GM12878 (cell line): ENCODE results near the gene PTPN5. TPM values are rescaled to one million over a fixed set of nuclear protein-coding genes. Genes with fewer than 3 reads are reported as not detected.
A peak's percentile ranks its signal among the peaks of the same experiment; 100 is the strongest.

Experiments used
- ATAC-seq: fragments of 200-7000 bp; cut with Tn5 transposase; 3 replicates; pipeline ENCODE4 v1.9.1; 2020; ENCODE audit warnings: mild to moderate bottlenecking, moderate library complexity
- BruUV-seq: library from RNA; stranded (reverse); fragments of 400-500 nt; replicated peaks from 2 replicates; lab custom pipeline; 2021; lab: Mats Ljungman, UMichigan
- CTCF ChIA-PET: fragments of 300-600 bp; sonication (Branson Sonifier 250); formaldehyde crosslinking; extraction: SDS; loops from one replicate; lab custom pipeline; 2021; ENCODE audit warnings: inconsistent platforms; lab: Yijun Ruan, JAX
- POLR2A ChIA-PET: fragments of 350-600 bp; formaldehyde crosslinking; extraction: SDS; loops from one replicate; lab custom pipeline; 2021; ENCODE audit warnings: inconsistent platforms; lab: Charles Lee
- RAD21 ChIA-PET: fragments of 300-600 bp; sonication (Branson Sonifier 250); formaldehyde crosslinking; loops from one replicate; lab custom pipeline; 2023; ENCODE audit warnings: antibody characterized with exemption; ENCODE audit not compliant: unreplicated experiment; lab: Charles Lee
- SMC1A ChIA-PET: fragments of 300-600 bp; sonication (Branson Sonifier 250); formaldehyde crosslinking; loops from one replicate; lab custom pipeline; 2023; ENCODE audit not compliant: unreplicated experiment, uncharacterized antibody; lab: Charles Lee
- DNase-seq: peaks from one replicate; pipeline ENCODE4 v3.0.0-alpha.2; 2011; ENCODE audit warnings: low read depth, low spot score
- FAIRE-seq: peaks from 3 replicates; lab custom pipeline; 2011; peaks lifted over from hg19 to GRCh38; lab: Jason Lieb, UNC
- H2AFZ ChIP-seq: 2 replicates; pipeline ENCODE4 v1.6.0; 2011; ENCODE audit warnings: low read depth, low read length, control low read depth; ENCODE audit not compliant: control insufficient read depth
- H3K27ac ChIP-seq: 2 replicates; pipeline ENCODE4 v1.5.1; 2011; ENCODE audit warnings: control low read depth; ENCODE audit not compliant: control insufficient read depth, insufficient read depth
- H3K27me3 ChIP-seq, 2 experiments: replicated peaks in 1 of 2; 2 replicates each; pipeline versions ENCODE4 v1.6.0 to v1.6.1; 2011; ENCODE audit warnings: low read length in 1 of 2; ENCODE audit not compliant: control insufficient read depth in 2 of 2, insufficient read depth in 2 of 2
- H3K36me3 ChIP-seq, 2 experiments: 2 replicates each; pipeline ENCODE4 v1.5.1; 2011; ENCODE audit warnings: low read length in 1 of 2; ENCODE audit not compliant: control insufficient read depth in 2 of 2, insufficient read depth in 2 of 2
- H3K4me1 ChIP-seq: 2 replicates; pipeline ENCODE4 v1.6.1; 2011; ENCODE audit warnings: mild to moderate bottlenecking, low read length, moderate library complexity, mixed read lengths; ENCODE audit not compliant: control insufficient read depth, insufficient read depth
- H3K4me2 ChIP-seq: 2 replicates; pipeline ENCODE4 v1.6.0; 2011; ENCODE audit warnings: control low read depth; ENCODE audit not compliant: control insufficient read depth, insufficient read depth
- H3K4me3 ChIP-seq: fragments of 200-600 bp; sonication (generic); 2 replicates; pipeline ENCODE4 v1.5.1; 2016
- H3K79me2 ChIP-seq: 2 replicates; pipeline ENCODE4 v1.6.0; 2011; ENCODE audit warnings: low read length; ENCODE audit not compliant: control insufficient read depth, insufficient read depth
- H3K9ac ChIP-seq: 2 replicates; pipeline ENCODE4 v1.8.0; 2011; ENCODE audit warnings: low read length, control low read depth, mixed read lengths; ENCODE audit not compliant: control insufficient read depth, insufficient read depth
- H3K9me3 ChIP-seq: replicated peaks from 3 replicates; pipeline ENCODE4 v1.5.1; 2011; ENCODE audit warnings: mild to moderate bottlenecking, low read length; ENCODE audit not compliant: control insufficient read depth, insufficient read depth
- H4K20me1 ChIP-seq: 2 replicates; pipeline ENCODE4 v1.6.0; 2011; ENCODE audit not compliant: control insufficient read depth, insufficient read depth
- BHLHE40 ChIP-seq, 2 experiments: fragments of 450-650 bp in 1 of 2; IDR thresholded peaks; 2 replicates each; pipeline ENCODE4 v1.6.1; 2011 to 2017; ENCODE audit warnings: low read depth in 2 of 2, borderline replicate concordance in 1 of 2, improper control_type of control experiment in 1 of 2, low read length in 1 of 2, mild to moderate bottlenecking in 1 of 2
- CHD2 ChIP-seq: IDR thresholded peaks from 2 replicates; pipeline ENCODE4 v1.6.1; 2011; ENCODE audit warnings: low read depth, low read length, improper control_type of control experiment, borderline replicate concordance
- WGBS: methylation state at CpG from one replicate; pipeline ENCODE4 v1.1.6; 2016; ENCODE audit warnings: low lambda C conversion rate; ENCODE audit not compliant: insufficient replicate concordance, insufficient coverage; ENCODE audit errors: missing lambda C conversion rate; 5-methylcytosine and 5-hydroxymethylcytosine counted together
- in situ Hi-C: fragments of 300-500 bp; cut with MboI; formaldehyde crosslinking; loops from 9 replicates; pipeline ENCODE4 v1.14.3; 2018; ENCODE audit warnings: mixed read lengths
- intact Hi-C: fragments of 100-400 bp; cut with micrococcal nuclease; formaldehyde crosslinking; loops from one replicate; pipeline ENCODE4 v1.14.2; 2022; ENCODE audit not compliant: unreplicated experiment
- polyA plus RNA-seq, 11 experiments: library from polyadenylated mRNA; depleted of rRNA in 4 of 11; unstranded in 6 of 11; stranded (reverse) in 5 of 11; fragments of >200 nt; fragmentation: Nextera tagmentation in 4 of 11; fragmentation: Illumina TruSeq in 1 of 11; extraction: Ambion mirVana in 4 of 11; extraction: Trizol in 1 of 11; gene quantifications; 1 replicate in 1 of 11; 2 replicates in 10 of 11; pipeline versions ENCODE4 v1.2.1 to v1.2.3, GENCODE V29; 2011 to 2016; ENCODE audit warnings: inconsistent platforms in 2 of 11, missing spikeins in 2 of 11, low read depth in 1 of 11
- total RNA-seq, 4 experiments: library from RNA; depleted of rRNA in 3 of 4; stranded (reverse); fragments of >200 nt in 3 of 4; fragmentation: Illumina TruSeq in 1 of 4; extraction: Trizol in 1 of 4; gene quantifications; 2 replicates each; pipeline versions ENCODE4 v1.2.1 to v1.2.3, GENCODE V29; 2013 to 2021

The PTPN5 gene
- total and polyA plus RNA-seq, 10 of the 15 experiments (the other 5 are each of a cell fraction or from before 2014, with no cell fraction given), result 0.04 to 0.06 (median 0.05) TPM; not detected in 7

GRCh38 chr11:18720808-18721560 is 70.6 kb downstream of the PTPN5 start:
- intact Hi-C loops (loop anchor here (5.0 to 10.0 kb wide), 2 partner anchors 41 to 476 kb away; partner anchors contain the start of gene SAA2), in situ Hi-C loops (no loop called here)
- Histone ChIP-seq H2AFZ (peak overlapping the region; percentile 76), H3K9ac (peak overlapping the region; percentile 56), H4K20me1 (no peaks in the 10 kb centered on the region), H3K27me3 (no peaks in the 10 kb centered on the region; a peak in 3 of 4 replicates), H3K36me3 (no peaks in the 10 kb centered on the region), H3K4me1 (peaks cover 9% of the 10 kb centered on the region), H3K79me2 (no peaks in the 10 kb centered on the region), H3K27ac (no peak overlapping the region), H3K9me3 (no peaks in the 10 kb centered on the region), H3K4me2 (peak overlapping the region; percentile 89), H3K4me3 (peak overlapping the region; percentile 71)
- DNase-seq (no peak), FAIRE-seq (peak; percentile 75), ATAC-seq (peak; percentile 83)
- ChIA-PET POLR2A (interaction anchor here (1.3 kb wide), 1 partner anchor 181 kb away, joined by 3 read pairs; no protein-coding TSS in a partner anchor), RAD21 (interaction anchor here (1.0 to 4.0 kb wide), 10 partner anchors 11 to 398 kb away, joined by 3 to 40 read pairs (median 11); partner anchors contain the start of gene GTF2H1), SMC1A (interaction anchor here (1.0 to 4.4 kb wide), 11 partner anchors 10 to 180 kb away, joined by 3 to 44 read pairs (median 8); partner anchors contain the start of gene UEVLD), CTCF (interaction anchor here (0.7 to 8.0 kb wide), 31 partner anchors 8 to 477 kb away, joined by 3 to 131 read pairs (median 6); no protein-coding TSS in a partner anchor)
- peak in 1 of 2 experiments; percentile 21; a peak in 1 of 4 replicates for TF ChIP-seq BHLHE40 (IDR thresholded peaks at IDR 0.05; ENCODE audit: borderline replicate concordance in 1 of 2, low read depth in 2 of 2, low read length in 1 of 2)
- no peak for TF ChIP-seq CHD2
- WGBS, result 14% methylated on average over 41 of the region's 41 CpGs
- no TSS peak for BruUV-seq
